HTR-8/SVneo (cell line): Measurements from ENCODE around the gene TMEM132A.

Experiments
- DNase-seq: peaks from one replicate; pipeline ENCODE4 v3.0.0; 2011; ENCODE audit warnings: low spot score, mixed read lengths; ENCODE audit not compliant: insufficient read length
- FAIRE-seq: peaks from 2 replicates; lab custom pipeline; 2011; peaks lifted over from hg19 to GRCh38; lab: Jason Lieb, UNC

Gene TMEM132A

DNA sequence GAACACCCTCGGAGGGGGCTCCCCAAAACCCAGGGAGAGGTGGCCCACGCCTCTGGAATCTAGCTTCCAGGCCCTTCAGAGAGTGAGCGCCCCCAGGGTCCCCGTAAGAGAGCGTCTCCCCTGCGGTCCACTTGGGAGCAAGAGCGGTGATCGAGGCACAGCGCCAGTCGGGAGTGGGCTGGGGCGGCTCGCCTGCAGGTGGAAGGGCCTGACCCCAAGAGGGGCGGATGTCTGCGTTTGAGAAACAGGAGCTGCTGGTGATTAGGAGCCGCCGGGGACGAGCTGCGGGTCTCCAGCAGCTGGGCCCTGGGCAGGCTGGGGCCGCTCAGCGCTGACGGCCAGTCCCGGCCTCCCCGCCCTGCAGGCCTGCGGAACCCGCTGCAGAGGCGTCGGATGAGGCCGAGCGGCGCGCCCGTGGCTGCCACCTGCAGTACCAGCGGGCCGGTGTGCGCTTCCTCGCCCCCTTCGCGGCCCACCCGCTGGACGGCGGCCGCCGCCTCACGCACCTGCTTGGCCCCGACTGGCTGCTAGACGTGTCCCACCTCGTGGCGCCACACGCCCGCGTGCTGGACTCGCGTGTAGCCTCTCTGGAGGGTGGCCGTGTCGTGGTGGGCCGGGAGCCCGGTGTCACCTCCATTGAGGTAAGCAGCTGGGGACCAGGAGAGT lies 10.0 kb downstream of the TMEM132A start:
- DNase-seq (no peak), FAIRE-seq (no peak)

DNA sequence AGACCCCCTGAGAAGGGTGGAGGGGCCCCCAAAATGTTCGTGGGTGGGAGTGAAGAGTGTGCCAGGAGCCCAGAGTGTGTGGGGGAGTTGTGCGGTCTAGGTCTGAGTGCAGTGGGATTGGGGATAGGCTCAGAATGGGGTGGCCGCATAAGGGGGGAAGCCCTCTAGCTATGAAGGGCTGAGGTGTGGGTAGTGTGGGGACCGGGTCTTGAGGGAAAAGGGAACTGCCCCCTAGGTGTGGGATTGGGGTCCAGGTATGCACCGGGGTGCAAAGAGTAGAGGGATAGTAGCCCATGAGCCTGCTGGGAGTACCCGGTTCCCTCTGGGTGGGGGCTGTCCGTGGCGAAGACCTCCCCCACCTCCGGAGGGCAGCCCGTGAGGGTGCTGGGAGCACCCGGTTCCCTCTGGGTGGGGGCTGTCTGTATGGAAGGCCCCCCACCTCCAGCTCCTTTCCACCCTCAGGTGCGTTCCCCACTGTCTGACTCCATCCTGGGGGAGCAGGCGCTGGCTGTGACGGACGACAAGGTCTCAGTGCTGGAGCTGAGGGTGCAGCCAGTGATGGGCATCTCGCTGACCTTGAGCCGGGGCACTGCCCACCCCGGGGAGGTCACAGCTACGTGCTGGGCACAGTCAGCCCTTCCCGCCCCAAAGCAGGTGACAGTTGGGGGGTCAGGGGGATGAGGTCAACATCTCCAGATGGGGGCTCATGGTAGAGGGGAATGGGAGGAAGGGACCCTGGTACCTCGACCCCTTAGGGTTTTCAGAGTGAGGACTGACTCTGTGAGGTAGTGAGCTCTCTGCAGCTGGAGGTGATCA lies 10.7 kb downstream of the TMEM132A start:
- FAIRE-seq (no peak), DNase-seq (no peak)

DNA sequence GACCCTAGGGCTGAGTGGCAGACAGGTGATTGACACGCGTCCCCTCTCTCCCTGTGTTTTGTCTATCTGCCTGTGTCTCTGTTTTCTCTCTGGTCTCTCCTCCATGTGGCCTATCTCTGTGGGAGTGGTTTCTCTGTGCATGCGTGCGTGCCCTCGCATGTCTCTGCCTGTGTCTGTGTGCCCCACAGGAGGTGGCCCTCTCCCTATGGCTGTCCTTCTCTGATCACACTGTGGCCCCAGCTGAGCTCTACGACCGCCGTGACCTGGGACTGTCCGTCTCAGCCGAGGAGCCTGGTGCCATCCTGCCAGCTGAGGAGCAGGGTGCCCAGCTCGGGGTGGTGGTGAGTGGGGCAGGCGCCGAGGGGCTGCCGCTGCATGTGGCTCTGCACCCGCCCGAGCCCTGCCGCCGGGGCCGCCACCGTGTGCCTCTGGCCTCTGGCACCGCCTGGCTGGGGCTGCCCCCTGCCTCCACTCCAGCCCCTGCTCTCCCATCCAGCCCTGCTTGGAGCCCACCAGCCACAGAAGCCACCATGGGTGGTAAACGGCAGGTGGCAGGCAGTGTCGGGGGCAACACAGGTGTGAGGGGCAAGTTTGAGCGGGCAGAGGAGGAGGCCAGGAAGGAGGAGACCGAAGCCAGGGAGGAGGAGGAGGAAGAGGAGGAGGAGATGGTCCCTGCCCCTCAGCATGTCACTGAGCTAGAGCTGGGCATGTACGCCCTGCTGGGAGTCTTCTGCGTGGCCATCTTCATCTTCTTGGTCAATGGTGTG lies 11.6 kb downstream of the TMEM132A start:
- no peak for DNase-seq
- no peak for FAIRE-seq

DNA sequence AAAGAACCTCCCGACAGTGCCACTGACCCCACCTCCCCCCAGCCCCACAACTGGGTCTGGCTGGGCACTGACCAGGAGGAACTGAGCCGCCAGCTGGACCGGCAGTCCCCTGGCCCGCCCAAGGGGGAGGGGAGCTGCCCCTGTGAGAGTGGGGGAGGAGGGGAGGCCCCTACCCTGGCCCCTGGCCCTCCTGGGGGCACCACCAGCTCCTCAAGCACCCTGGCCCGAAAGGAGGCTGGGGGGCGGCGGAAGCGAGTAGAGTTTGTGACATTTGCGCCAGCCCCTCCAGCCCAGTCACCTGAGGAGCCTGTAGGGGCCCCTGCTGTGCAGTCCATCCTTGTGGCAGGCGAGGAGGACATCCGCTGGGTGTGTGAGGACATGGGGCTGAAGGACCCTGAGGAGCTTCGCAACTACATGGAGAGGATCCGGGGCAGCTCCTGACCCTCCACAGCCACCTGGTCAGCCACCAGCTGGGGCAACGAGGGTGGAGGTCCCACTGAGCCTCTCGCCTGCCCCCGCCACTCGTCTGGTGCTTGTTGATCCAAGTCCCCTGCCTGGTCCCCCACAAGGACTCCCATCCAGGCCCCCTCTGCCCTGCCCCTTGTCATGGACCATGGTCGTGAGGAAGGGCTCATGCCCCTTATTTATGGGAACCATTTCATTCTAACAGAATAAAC lies 12.3 kb downstream of the TMEM132A start:
- no peak for FAIRE-seq
- no peak for DNase-seq

DNA sequence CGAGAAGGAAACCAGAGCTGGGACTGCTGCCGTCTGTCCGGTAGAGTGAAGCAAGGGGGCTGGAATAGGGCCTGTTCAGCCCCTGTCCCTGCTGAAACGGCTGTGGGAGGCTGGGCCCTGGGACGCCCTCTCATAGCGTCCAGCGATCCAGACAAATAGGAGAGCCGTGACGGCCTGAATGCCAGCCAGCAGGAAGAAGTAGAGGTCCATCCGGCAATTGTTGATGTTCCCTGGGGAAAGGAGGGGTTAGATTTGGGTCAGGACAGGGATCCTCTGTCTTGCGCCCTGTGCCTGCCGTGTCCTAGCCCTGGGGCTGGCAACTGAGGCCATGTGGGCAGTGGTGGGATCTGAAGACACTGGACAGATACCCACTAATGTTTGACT lies 12.9 kb downstream of the TMEM132A start:
- no peak for FAIRE-seq

DNA sequence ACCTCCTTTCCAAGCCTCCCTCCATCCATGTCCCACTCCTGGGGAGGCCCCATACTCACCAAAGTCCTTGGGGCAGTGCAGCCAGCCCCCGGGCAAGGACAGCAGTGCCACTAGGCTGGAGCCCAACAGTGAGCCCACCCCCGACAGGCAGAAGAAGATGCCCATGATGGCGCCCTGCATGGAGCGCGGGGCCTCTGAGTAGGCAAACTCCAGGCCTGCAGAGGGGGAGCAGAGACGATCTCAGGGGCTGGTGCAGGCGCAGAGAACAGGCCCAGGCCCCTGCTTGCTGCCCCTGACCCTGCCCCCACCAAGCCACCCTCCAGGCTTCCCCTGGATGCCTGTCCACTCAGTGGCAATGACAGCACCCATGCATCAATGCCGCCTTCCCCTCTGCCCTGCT lies 13.6 kb downstream of the TMEM132A start:
- no peak for DNase-seq
- FAIRE-seq, result no peak

More for the DNA sequence above, 12.9 kb downstream of the TMEM132A start:
- DNase-seq, result no peak

DNA sequence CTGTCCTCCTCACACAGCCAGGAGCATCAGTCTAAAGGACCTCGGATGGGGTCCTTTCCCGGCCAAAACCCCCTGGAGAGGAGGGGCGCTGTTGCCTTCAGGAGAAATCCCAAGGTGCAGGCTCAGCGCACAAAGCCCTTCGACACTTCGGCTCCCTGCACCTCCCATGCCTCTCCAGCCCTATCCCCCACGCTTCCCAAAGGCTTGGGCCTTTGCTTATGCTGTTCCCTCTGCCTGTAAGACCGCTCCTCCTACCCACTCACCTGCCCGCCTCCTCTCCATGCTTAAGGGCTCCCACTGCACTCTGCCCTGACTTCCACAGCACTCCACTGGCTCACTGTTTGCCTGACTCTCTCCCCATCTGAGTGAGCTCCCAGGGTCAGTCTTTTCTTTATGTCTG lies 14.2 kb downstream of the TMEM132A start:
- DNase-seq (no peak), FAIRE-seq (no peak)

DNA sequence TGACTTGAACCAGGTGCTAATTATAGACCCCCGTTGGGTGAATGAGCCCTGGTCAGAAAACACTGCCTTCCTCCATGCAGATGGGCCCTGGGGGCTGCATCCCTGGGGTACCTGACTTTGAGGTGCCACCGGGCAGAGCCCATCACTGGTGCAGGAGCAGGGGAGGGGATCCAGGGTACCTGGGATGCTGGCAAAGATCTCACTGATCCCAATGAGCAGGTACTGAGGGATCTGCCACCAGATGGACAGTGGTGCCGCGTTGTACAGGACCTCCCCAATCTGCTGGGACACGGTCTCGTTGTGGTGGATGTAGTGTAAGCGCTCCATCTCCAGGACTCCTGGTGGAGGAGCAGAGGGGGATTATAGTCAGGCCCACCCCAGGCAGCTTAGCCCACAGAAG lies 15.0 kb downstream of the TMEM132A start:
- FAIRE-seq, result no peak
- DNase-seq, result no peak

DNA sequence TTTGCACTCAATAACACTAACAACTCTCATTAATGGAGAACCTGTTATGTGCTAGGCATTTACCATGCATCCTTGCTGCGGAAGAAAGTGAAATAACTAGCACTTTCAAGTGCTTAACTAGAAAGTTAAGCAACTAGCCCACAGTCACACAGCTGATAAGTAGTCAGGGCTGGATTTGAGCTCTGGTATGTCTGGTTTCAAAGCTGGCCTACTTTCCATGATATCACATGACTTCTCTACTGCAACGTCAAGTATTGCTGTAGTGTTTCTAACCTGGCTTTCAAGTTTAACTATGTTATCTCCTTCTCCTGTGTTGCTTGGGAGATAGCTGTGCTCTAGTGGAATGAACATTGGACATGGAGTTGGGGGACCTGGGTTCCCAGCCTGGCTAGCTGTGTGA lies 15.6 kb downstream of the TMEM132A start:
- FAIRE-seq (no peak), DNase-seq (no peak)

DNA sequence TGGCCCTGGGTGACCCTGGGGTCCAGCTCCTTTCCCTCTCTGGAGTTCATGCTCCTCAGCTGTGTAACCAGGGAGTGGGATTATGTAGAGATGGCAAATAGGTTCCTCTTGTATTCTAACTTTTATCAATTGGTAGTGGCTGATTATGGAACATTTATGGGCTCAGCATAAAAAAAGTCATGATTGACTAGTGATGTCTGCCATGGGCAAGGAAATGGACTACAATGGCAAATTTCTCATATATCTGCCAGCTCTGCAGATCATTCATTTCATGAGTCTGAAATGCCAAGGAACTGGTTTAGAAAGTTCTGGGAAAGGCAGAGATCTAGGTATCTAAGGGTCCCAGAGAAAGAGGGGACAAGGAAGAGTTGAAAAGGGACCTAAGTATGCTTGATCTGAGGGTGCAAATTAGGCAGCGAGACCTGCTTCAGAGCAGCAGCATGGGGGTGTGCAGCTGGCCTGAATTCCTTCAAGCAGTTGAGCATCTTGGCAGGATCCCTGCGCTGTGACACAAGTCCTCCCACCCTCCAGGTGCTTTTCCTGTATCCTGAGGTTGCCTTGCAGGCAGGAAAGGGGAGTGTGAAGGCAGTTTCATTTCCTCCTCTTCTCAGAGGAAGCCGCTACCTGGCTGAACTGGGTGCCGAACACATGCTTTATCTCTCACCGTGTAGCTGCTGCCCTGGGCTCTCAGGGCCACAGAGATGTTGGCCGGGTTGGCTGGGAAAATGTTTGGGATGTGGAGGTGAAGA lies 17.3 kb downstream of the TMEM132A start:
- no peak for FAIRE-seq
- no peak for DNase-seq

DNA sequence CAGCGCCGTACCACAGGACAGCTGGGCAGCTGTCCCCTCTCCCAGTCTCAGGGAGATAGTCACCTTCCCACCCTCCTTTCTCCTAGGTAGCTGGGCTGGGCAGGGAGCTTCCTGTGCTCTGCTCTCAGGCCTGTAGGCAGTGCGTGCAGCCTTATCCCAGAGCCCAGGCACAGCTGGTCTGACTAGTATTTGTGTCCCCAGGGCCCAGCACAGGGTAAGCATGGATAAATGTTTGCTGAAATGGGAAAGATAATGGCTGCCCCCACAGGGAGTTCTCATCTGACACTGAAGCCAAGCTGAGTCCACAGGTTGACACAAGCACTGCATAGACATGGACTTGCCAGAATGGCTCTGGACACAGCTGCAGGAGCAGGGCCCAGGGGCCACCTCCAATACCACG lies 18.0 kb downstream of the TMEM132A start:
- no peak for DNase-seq
- no peak for FAIRE-seq

DNA sequence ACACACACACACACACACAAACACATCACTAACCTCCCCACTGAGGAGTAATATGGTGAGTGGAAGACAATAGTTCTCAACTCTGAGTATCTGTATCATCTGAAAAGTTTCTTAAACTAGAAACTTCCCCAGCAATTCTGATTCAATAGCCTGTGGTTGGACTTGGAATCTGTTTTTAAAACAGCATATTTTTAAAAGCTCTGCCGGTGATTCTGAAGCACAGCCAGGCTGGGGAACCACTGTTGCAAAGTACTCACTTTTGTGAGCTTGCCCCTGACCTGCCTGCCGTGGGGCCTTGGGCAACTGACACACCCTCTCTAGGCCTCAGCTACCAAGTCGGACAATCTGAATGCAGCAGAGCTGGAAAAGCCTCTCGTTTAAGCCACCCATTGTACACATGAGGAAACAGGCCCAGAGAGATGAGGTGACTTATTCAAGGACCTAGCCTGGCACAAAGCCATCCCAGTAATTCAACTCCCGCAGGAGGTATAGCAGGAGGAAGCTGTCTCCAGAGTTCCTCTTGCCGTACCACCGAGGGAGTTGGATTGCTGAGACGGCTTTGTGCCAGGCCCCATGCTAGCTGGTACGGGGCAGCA lies 18.8 kb downstream of the TMEM132A start:
- FAIRE-seq (no peak), DNase-seq (no peak)

DNA sequence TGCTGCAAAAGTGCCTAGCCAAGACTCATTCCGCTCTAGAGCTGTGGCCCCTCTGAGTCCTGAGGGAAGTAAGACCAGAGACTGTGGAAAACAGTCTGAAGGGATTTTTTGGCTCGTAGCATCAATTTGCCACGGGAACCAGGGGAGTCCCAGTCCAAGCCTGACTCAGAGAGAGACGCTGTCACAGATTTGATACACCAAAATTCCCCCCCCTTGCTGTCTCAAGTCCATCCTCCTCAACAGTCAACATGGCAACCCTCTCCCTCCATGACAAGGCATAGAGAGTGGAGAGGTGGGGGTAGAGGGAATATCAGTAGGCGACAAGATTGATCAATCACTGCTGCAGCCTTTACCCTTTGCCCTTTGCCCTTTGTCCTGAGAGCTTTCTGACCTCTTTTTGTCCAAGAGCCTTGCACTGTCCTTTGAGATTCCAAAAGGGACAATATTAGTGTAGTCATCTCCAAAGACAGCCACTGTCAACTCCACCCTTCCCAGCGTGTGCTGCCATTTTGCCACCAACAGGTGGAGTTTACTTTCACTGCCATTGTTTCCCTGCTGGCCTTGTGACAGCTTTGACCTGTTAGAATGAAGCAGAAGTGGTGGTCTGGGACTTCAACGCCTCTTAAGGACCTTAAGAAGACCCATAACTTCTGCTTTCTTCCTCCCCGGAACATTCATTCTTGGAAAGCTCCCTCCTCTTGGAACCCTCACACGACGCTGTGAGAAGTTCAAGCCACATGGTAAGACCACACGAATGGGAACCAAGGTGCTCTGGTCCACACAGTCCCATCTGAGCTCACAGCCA lies 20.4 kb downstream of the TMEM132A start:
- DNase-seq, result no peak

DNA sequence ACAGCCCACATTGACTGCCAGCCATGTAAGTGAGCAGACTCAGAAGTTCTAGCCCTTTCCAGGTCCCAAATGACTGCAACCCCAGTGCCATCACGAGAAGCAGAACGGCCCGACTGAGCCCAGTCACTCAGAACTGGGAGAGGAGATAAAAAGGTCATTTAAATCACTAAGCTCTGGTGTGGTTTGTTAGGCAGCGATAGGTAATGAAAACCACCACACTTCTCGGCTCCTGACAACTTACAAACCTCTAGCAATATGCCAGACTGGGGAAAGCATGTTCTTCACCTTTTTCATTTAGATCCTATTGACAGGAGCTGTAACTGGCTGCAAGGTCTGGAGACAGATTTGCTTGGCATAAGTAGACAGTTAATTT lies 21.0 kb downstream of the TMEM132A start:
- no peak for DNase-seq
- FAIRE-seq, result no peak

More for the DNA sequence above, 20.4 kb downstream of the TMEM132A start:
- FAIRE-seq, result no peak

DNA sequence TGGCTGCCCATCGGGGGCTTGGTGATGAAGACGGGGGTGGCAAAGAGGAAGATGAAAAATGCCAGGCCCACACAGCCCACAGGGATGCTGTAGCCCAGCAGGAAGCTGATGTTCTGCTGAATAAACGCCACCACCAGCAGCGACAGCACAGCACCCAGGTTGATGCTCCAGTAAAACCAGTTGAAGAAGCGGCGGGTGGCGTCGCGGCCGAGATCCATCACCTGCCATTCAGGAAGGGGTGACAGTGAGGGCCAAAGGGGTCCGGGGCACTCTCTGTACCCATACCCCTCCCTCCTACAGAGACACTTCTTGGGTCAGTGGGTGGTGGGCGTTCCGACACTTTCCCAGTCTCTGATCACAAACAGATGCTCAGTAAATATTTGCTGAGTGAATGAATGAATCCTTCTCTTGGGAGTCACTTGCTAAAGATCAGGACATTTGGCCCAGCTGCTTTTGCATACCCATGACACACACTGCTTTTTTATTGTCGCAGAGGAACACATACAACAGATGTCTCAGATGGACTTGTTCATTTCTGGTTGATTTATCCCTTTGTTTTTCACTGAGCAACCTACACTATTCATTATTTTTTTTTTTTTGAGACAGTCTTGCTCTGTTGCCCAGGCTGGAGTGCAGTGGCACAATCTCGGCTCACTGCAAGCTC lies 22.5 kb downstream of the TMEM132A start:
- no peak for FAIRE-seq
- no peak for DNase-seq

DNA sequence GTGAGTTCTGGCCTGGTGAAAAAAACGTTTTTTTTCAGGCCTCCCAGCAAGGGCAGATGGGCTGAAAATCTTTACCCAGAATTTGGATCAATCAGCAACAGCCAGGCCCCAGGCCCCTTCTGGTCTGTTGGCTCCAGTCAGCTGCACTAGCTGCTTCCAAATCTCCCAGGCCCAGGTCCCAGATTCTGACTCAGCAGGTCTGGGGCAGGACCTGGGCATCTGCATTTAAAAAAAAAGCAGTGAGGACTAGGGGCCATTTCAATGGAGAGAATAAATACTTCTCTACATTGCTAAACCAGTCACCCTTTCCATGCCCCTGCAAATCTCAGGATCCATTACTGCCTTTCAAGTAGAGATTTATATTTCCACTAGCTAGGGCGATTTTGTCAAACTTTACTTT lies 23.4 kb downstream of the TMEM132A start:
- FAIRE-seq (no peak), DNase-seq (no peak)

DNA sequence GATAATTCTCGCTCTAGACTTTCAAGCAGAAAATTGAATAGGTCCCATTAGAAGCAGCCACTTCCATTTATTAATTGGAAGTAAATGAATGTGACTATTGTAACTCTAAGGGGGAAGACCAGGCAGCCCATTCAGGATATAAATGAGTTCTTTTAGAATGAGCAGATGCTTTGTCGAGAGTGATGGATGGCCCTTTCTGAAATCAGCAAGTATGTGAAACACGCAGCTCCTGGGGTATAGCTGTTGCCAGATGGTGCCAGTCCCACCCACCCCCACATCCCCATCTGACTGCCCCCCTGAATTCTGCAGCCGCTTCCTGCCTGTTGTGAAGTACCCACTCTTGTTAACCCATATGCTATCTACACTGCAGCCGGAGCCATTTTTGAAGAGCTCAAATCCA lies 24.0 kb downstream of the TMEM132A start:
- DNase-seq, result no peak
- no peak for FAIRE-seq

DNA sequence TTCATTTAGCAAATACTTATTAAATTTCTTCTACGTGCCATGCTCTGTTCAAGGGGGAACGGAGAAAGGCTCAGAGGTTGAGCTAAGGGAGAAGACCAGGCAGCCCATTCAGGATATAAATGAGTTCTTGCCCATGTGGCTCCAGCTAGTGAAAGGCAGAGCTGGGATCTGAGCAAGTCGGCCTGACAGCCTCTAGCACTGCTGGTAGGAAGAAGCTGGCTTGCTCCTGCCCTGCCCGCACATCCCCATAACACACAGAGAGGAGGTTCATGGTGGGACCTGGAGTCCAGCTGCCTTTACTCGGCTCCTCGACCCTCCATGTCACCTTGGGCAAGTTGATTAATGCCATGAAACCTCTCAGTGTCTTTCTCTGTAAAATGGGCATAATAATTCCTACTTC lies 25.8 kb downstream of the TMEM132A start:
- DNase-seq (no peak), FAIRE-seq (no peak)
